ENCODE data around the gene MXI1. TPM values are rescaled to one million over a fixed set of nuclear protein-coding genes. Genes with fewer than 3 reads are reported as not detected.
"Not testable (repeated sequence)": the region's sequence is repeated elsewhere in the genome, so short reads cannot be mapped to it uniquely, and the experiment has no call there.

MXI1 gene
- polyA plus RNA-seq, 1 donor: 25.3 TPM

GRCh38 chr10:110324201-110324804 is 116.9 kb downstream of the MXI1 start:
- no peak for DNase-seq

GRCh38 chr10:110324805-110325280 is 117.4 kb downstream of the MXI1 start:
- no peak for DNase-seq

- no peak for DNase-seq
These were observed 119.1 kb downstream of the MXI1 start for GRCh38 chr10:110326351-110327032.

- no peak for DNase-seq
These were observed 120.0 kb downstream of the MXI1 start for GRCh38 chr10:110327262-110327914.

- DNase-seq: no peak
These were observed 123.3 kb downstream of the MXI1 start for GRCh38 chr10:110330675-110331074.

GRCh38 chr10:110331226-110331795 is 123.9 kb downstream of the MXI1 start:
- DNase-seq: not testable (repeated sequence)

- DNase-seq: no peak
These were observed 126.8 kb downstream of the MXI1 start for GRCh38 chr10:110334061-110334656.

GRCh38 chr10:110335314-110336064 is 128.1 kb downstream of the MXI1 start:
- no peak for DNase-seq

GRCh38 chr10:110336111-110336721 is 128.8 kb downstream of the MXI1 start:
- DNase-seq: peak; percentile 63

Other genes starting within 250 kb of the MXI1 start
- 101 TPM for gene ADD3, start 199.6 kb upstream of the MXI1 start, polyA plus RNA-seq (ENCODE audit: insufficient read length)
- gene SMNDC1, start 97.3 kb downstream of the MXI1 start, polyA plus RNA-seq (ENCODE audit: insufficient read length): 33.9 TPM